Muscle layer of colon (tissue), 2 donors: ENCODE results near the gene ZBP1.

Source experiments
- H3K27ac ChIP-seq: one replicate; pipeline ENCODE4 v1.7.0; 2013; ENCODE audit warnings: low read depth, mild to moderate bottlenecking, low read length, moderate library complexity
- H3K27me3 ChIP-seq, 2 donors: one replicate each; pipeline ENCODE4 v1.7.0; 2013; ENCODE audit warnings: low read length in 2 of 2, mild to moderate bottlenecking in 2 of 2; ENCODE audit not compliant: insufficient read depth in 2 of 2, control insufficient read depth in 1 of 2
- H3K36me3 ChIP-seq: one replicate; pipeline ENCODE4 v1.7.0; 2013; ENCODE audit warnings: mild to moderate bottlenecking, low read length; ENCODE audit not compliant: insufficient read depth
- H3K4me1 ChIP-seq: one replicate; pipeline ENCODE4 v1.7.0; 2013; ENCODE audit warnings: mild to moderate bottlenecking, low read length; ENCODE audit not compliant: insufficient read depth
- H3K4me3 ChIP-seq, 2 donors: one replicate each; pipeline ENCODE4 v1.7.0; 2013; ENCODE audit warnings: low read length in 2 of 2, low read depth in 1 of 2, mild to moderate bottlenecking in 1 of 2, moderate library complexity in 1 of 2
- H3K9ac ChIP-seq: one replicate; pipeline ENCODE4 v1.7.0; 2013; ENCODE audit warnings: low read length
- H3K9me3 ChIP-seq: one replicate; pipeline ENCODE4 v1.7.0; 2013; ENCODE audit warnings: mild to moderate bottlenecking, low read length
- donor health status: abdominal sarcoma.
- donor health status: Adenocarcinoma of cecum.

ZBP1 gene

GRCh38 chr20:57567471-57568079, 52.7 kb downstream of the ZBP1 start:
- no peak overlapping the region for H3K27ac ChIP-seq
- no peaks in the 10 kb centered on the region for H3K4me1 ChIP-seq
- H3K36me3 ChIP-seq: no peaks in the 10 kb centered on the region
- no peak overlapping the region for H3K9ac ChIP-seq
- no peaks in the 10 kb centered on the region for H3K9me3 ChIP-seq
- no peak overlapping the region for H3K4me3 ChIP-seq
- H3K27me3 ChIP-seq: peaks cover 4 to 7% of the 10 kb centered on the region in 2 donors

- peaks cover 4 to 7% of the 10 kb centered on the region in 2 donors for H3K27me3 ChIP-seq
- no peaks in the 10 kb centered on the region for H3K36me3 ChIP-seq
- H3K4me3 ChIP-seq: no peak overlapping the region
- no peaks in the 10 kb centered on the region for H3K9me3 ChIP-seq
- H3K9ac ChIP-seq: no peak overlapping the region
- no peaks in the 10 kb centered on the region for H3K4me1 ChIP-seq
- no peak overlapping the region for H3K27ac ChIP-seq
These were observed 53.3 kb downstream of the ZBP1 start for GRCh38 chr20:57566803-57567459.

DNA sequence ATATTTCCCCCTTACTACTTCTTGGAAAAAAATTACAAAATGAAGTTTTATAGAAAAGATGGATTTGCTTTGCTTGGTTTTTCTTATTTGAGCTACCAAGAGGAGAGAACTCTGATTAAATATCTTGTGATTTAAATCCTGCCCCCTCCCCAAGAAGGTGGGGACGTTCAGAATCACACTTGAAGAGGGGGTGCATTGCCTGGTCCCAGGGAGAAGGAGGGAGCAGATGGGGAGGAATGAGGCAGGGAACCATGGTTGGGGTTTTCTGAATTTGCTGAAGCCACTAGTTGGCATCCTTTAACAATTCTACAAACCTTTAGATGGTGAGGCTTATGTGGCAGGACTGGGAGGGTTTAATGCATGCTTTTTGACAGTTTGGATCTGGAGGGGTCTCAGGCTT, 53.8 kb downstream of the ZBP1 start:
- peaks cover 4 to 7% of the 10 kb centered on the region in 2 donors for H3K27me3 ChIP-seq
- no peak overlapping the region for H3K9ac ChIP-seq
- no peaks in the 10 kb centered on the region for H3K9me3 ChIP-seq
- no peaks in the 10 kb centered on the region for H3K4me1 ChIP-seq
- H3K36me3 ChIP-seq: no peaks in the 10 kb centered on the region
- H3K4me3 ChIP-seq: no peak overlapping the region
- no peak overlapping the region for H3K27ac ChIP-seq

DNA sequence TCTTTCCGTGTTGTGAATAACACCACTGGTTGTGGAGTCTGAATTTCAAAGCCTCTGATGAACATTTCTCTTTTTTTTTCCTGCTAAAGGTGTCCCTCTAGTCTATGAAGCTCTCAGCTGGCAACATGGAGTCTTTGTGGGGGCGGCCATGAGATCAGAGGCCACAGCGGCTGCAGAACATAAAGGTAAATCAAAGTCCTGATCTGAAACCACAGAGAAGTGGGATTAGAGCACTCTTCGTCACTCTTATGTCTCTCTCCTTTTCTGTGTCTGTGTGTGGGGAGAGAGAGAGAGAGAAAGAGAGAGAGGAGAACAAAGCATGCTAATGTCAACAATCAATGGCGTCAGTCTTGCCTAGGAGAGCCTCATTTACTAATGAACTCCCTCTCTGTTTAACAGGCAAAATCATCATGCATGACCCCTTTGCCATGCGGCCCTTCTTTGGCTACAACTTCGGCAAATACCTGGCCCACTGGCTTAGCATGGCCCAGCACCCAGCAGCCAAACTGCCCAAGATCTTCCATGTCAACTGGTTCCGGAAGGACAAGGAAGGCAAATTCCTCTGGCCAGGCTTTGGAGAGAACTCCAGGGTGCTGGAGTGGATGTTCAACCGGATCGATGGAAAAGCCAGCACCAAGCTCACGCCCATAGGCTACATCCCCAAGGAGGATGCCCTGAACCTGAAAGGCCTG, 55.1 kb downstream of the ZBP1 start:
- Histone ChIP-seq H3K9me3 (no peaks in the 10 kb centered on the region), H3K4me1 (no peaks in the 10 kb centered on the region), H3K4me3 (no peak overlapping the region), H3K9ac (no peak overlapping the region), H3K27ac (no peak overlapping the region), H3K36me3 (no peaks in the 10 kb centered on the region), H3K27me3 (peaks cover 2 to 4% of the 10 kb centered on the region in 2 donors)

GRCh38 chr20:57564180-57564802, 55.9 kb downstream of the ZBP1 start:
- Histone ChIP-seq H3K4me3 (no peak overlapping the region), H3K9ac (no peak overlapping the region)

GRCh38 chr20:57563522-57563921, 56.7 kb downstream of the ZBP1 start:
- Histone ChIP-seq H3K27ac (no peak overlapping the region), H3K4me3 (no peak overlapping the region), H3K36me3 (no peaks in the 10 kb centered on the region), H3K9ac (no peak overlapping the region), H3K4me1 (no peaks in the 10 kb centered on the region), H3K27me3 (peaks cover 0 to 4% of the 10 kb centered on the region in 2 donors), H3K9me3 (no peaks in the 10 kb centered on the region)

More at GRCh38 chr20:57564180-57564802, 55.9 kb downstream of the ZBP1 start:
- H3K27ac ChIP-seq: no peak overlapping the region
- H3K36me3 ChIP-seq: no peaks in the 10 kb centered on the region
- H3K9me3 ChIP-seq: no peaks in the 10 kb centered on the region
- no peaks in the 10 kb centered on the region for H3K4me1 ChIP-seq
- H3K27me3 ChIP-seq: peaks cover 0 to 4% of the 10 kb centered on the region in 2 donors

DNA sequence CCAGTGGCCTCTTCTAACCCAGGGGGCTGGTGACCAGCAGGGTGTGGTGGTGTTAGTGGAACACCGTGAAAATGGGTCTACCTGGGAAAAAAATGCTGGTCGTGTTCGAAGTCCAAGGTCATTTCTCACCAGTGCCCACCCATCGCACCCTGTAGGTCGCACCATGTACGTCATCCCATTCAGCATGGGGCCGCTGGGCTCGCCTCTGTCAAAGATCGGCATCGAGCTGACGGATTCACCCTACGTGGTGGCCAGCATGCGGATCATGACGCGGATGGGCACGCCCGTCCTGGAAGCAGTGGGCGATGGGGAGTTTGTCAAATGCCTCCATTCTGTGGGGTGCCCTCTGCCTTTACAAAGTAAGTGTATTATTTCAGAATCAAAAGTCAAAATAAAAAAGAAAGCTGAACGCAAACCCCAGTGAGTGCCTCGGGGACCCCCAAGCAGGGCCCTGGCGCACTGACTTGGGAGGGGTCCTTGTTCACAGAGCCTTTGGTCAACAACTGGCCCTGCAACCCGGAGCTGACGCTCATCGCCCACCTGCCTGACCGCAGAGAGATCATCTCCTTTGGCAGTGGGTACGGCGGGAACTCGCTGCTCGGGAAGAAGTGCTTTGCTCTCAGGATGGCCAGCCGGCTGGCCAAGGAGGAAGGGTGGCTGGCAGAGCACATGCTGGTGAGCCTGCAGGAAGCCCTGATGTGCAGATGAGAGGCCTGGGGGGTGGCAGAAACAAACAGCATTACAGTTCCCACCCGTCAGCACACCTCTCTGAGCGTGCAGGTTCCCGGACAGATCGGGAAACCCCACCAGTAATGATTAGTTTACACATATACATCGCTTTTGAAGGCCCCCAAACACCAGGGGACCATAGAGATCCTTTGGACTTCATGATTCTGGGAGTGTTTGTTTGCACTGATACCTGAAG, 57.4 kb downstream of the ZBP1 start:
- no peaks in the 10 kb centered on the region for H3K36me3 ChIP-seq
- no peak overlapping the region for H3K4me3 ChIP-seq
- peaks cover 0 to 3% of the 10 kb centered on the region in 2 donors for H3K27me3 ChIP-seq
- H3K9ac ChIP-seq: no peak overlapping the region
- H3K4me1 ChIP-seq: no peaks in the 10 kb centered on the region
- H3K9me3 ChIP-seq: no peaks in the 10 kb centered on the region
- no peak overlapping the region for H3K27ac ChIP-seq

- Histone ChIP-seq H3K27me3 (peaks cover 0 to 11% of the 10 kb centered on the region in 2 donors), H3K36me3 (no peaks in the 10 kb centered on the region), H3K4me3 (no peak overlapping the region), H3K9ac (no peak overlapping the region), H3K27ac (no peak overlapping the region), H3K4me1 (no peaks in the 10 kb centered on the region), H3K9me3 (no peaks in the 10 kb centered on the region)
These were observed 58.6 kb downstream of the ZBP1 start for GRCh38 chr20:57561356-57562279.

DNA sequence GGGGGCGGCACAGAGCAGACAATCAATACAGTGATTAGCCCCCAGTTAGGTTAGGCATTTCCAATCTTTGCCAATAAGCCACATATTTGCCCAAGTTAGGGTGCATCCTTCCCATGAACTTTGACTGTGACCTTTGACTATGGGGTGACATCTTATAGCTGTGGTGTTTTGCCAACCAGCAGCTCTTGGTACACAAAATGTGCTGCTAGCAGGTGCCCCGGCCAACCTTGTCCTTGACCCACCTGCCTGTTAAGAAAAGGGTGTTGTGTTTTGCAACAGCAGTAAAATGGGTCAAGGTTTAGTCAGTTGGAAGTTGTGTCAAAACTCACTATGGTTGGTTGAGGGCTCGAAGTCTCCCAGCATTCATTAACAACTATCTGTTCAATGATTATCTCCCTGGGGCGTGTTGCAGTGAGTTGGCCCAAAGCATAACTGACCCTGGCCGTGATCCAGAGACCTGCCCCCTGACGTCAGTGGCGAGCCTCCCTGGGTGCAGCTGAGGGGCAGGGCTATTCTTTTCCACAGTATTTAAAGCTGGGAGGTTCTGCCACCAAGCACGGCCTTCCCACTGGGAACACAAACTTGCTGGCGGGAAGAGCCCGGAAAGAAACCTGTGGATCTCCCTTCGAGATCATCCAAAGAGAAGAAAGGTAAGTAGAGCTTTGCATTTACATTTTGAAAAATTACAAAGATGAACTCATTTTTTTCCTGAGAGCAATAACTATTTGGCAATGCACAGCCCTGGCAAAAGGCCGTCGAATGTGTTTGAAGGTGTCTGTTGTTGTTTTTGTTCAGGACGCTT, 59.5 kb downstream of the ZBP1 start, which contains the start of gene PCK1:
Gene PCK1 (plus strand): TSS at position 557 of the 802 bp plus-strand sequence. CDS start 302 bp downstream, outside the sequence.
- H3K36me3 ChIP-seq: no peaks in the 10 kb centered on the region
- H3K4me3 ChIP-seq: no peak within 1 kb of the TSS
- no peaks in the 10 kb centered on the region for H3K4me1 ChIP-seq
- peaks cover 0 to 12% of the 10 kb centered on the region in 2 donors for H3K27me3 ChIP-seq
- no peak within 1 kb of the TSS for H3K27ac ChIP-seq
- no peak within 1 kb of the TSS for H3K9ac ChIP-seq
- no peaks in the 10 kb centered on the region for H3K9me3 ChIP-seq
